NCI-H1417 treated with DMSO at 0.1 percent for 48 hours (cell line): ENCODE measurements around the gene VPS26A.

Experiments used
- DNase-seq: peaks from one replicate; lab custom pipeline; 2025; lab: John Stamatoyannopoulos, UW

Gene VPS26A

DNA sequence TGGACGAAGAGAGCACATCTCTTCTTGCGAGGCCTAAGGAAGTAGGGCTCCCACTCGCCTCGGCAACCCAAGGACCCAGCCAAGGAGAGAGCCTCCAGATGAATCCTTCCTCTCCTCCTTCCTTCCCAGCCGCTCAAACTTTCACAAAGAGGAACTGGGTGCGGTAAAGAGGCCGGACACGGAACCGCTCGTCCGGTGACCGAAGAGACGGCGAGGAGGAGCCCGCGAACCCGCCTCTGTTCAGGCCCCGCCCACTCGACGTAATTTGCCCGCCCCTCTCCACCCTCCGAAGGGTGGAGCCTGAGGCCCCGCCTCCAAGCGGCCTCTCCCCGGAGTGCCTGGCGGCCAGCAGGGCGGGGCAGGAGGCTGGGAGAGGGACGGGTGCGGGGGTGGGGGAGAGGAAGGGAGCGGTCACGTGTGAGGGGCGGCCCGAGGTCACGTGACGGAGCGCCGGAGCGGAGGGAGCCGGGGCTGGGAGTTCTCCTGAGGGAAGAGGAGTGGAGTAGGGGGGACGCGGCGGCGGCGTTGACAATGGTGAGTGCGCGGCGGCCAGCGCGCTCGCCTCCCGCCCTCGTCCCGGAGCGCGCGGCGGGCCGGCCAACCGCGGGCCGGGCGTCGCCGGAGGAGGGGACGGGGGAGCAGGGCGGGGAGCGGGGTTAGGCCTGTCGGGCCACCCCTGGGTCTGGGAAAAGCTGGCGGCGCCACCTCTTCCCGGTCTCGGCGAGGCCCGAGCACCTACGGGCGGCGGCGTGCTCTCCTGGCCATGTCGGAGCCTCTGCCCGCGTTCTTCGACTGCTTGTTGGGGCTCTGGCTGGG is at the start of gene VPS26A:
Gene VPS26A, plus strand, starts transcription at position 432 of the 816 bp plus-strand sequence. Its CDS starts 100 bp downstream, at position 532.
- DNase-seq = peak; percentile 32

DNA sequence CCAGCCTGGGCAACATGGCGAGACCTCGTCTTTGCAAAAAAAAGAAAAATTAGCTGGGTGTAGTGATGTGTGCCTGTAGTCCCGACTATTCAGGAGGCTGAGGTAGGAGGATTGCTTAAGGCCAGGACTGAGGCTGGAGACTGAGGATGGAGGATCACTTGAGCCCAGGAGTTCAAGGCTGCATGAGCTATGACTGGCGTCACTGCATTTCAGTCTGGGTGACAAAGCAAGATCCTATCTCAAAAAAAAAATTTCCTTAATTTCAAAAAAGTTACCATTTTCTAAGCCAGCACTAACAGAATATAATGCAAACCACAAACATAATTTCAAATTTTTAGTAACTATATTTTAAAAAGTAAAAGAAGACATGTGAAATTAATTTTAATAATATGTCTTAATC is 49.4 kb upstream of the VPS26A start:
- DNase-seq = no peak

GRCh38 chr10:69075431-69075830 is 48.5 kb upstream of the VPS26A start:
- DNase-seq = no peak

DNA sequence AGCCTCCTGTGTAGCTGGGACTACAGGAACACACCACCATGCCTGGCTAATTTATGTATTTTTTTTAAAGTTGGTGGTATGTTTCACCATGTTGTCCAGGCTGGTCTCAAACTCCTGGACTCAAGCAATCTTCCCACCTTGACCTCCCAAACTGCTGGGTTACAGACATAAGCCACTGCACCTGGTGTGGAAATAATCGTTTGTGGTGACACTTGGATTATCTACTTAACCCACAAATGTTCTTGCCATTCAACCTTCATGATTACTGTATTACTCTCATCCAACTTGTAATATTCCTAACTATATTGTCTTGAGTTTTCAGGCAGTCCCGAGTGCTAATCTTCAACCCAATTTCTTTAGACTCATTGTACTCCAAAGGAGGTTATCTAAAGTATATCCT is 45.7 kb upstream of the VPS26A start:
- DNase-seq = no peak

- DNase-seq = no peak
Measured at GRCh38 chr10:69080226-69080625, 43.8 kb upstream of the VPS26A start.

DNA sequence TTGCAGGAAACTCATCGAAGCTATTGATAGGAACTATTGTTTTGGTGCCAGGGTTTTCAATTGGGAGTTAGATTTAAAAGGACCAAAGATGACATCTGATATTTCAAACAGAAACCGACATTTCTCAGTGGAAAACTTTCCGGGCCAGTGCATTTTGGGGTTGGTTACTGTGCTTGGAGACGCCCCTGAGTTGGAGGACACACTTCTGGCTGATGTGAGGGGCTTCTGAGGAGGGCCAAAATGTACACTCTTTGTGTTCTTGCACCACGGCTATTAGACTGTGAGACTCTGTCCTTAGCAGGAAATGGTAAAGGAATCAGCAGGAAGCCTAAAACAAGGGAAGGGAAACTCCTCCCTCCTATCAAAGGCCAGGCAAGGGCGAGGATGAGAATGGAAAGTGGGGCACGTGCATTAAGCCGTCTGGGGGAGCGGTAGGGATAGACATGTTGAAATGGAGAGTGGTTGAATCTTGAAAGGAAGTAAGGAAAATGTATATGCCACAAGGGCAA is 37.9 kb upstream of the VPS26A start:
- DNase-seq = no peak

DNA sequence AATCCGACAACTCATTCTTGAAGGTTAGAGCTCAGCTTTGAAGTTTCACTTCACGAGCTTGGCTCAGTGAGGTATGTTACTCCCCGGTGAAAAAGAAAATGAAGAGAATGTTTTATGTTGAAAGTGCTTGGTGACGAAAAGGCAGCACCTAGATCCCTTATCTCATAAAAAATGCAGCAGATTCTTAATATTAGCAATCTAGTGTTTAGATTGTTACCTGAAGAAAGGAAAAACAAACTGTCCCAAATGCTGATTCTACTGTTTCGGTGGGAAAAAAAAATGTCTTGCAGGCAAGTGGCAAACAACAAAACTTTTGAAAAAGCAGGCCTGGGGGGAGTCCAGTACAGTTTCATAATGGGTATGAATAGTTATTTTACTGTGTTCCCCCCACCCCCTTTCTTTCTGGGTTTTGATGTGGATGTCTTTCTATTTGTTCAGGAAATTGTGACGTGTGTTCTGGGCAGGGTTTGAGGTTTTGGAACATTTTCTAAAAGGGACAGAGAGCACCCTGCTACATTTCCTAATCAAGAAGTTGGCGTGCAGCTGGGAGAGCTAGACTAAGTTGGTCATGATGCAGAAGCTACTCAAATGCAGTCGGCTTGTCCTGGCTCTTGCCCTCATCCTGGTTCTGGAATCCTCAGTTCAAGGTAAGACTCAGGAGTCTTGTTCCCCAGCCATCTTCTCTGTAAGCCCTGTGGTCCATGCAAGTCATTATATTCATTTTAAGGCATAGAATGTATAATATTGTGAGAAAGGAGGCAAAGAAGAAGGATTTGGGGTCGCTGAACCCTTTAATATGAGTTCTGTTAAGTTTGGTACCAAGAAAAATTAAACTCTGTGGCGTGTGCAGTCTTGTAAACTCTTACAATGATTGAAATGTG is 36.1 kb upstream of the VPS26A start, which contains the start of gene SRGN:
Gene SRGN, plus strand, starts transcription at position 514 of the 881 bp plus-strand sequence. Its CDS starts 55 bp downstream, at position 569.
- DNase-seq = no peak

DNA sequence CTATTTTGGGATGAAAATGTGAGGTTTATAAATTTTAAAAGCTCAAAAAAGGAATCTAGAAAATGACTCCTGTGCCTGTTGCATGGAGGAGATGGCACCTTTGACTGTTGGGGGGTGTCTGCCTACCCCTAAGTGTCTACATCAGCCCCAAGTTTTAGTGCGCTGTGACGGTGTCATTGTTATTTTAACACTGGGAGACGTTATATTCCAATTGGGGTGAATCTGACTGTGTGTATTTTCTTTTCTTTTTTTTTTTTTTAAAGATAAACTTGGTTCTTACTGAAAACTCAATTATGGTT is 35.6 kb upstream of the VPS26A start:
- DNase-seq = no peak

GRCh38 chr10:69088801-69089501 is 35.0 kb upstream of the VPS26A start:
- no peak for DNase-seq

- no peak for DNase-seq
Measured at GRCh38 chr10:69089638-69090599, 34.1 kb upstream of the VPS26A start.

DNA sequence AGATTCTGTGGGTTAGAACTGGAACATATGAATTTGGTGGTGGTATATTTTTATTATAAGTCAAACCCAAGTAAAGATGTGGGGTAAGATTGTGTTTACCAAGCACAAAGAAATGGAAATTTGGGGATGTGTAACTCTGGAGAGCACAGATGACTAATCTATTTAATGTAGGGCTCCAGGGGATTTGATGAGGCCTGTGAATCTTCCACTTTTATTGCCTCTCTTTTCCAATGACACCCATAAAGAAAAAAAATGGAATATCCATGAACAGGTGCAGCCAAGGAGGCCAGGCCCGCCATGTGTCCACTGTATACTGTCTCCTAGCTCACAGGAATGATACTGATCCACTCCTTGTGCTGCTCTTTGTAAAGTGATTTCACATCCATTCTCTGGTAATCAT is 33.3 kb upstream of the VPS26A start:
- no peak for DNase-seq

- DNase-seq = no peak
Measured at GRCh38 chr10:69091143-69091651, 32.8 kb upstream of the VPS26A start.

- DNase-seq = peak; percentile 19
Measured at GRCh38 chr10:69092959-69093850, 30.8 kb upstream of the VPS26A start.

GRCh38 chr10:69093933-69094332 is 30.0 kb upstream of the VPS26A start:
- DNase-seq = no peak

DNA sequence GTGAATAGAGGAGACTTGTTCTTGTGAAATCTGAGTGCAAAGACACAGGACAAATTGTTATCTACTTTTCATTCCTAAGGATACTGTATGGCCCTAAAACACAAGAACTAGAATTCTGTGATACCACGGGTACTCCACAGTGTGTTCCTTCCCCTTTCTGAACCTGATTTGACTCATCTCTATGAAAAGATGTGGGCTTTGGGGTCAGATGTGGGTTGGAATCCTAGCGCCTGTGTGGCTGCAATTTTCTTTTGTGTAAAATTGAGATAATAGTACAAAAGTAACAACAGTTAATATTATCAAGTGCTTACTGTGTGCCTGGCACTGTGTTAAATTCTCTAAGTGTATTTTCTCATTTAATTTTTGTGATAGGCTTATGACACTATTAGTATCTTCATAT is 27.9 kb upstream of the VPS26A start:
- no peak for DNase-seq

- no peak for DNase-seq
Measured at GRCh38 chr10:69097729-69098128, 26.2 kb upstream of the VPS26A start.

GRCh38 chr10:69100136-69100872 is 23.7 kb upstream of the VPS26A start:
- DNase-seq = no peak

DNA sequence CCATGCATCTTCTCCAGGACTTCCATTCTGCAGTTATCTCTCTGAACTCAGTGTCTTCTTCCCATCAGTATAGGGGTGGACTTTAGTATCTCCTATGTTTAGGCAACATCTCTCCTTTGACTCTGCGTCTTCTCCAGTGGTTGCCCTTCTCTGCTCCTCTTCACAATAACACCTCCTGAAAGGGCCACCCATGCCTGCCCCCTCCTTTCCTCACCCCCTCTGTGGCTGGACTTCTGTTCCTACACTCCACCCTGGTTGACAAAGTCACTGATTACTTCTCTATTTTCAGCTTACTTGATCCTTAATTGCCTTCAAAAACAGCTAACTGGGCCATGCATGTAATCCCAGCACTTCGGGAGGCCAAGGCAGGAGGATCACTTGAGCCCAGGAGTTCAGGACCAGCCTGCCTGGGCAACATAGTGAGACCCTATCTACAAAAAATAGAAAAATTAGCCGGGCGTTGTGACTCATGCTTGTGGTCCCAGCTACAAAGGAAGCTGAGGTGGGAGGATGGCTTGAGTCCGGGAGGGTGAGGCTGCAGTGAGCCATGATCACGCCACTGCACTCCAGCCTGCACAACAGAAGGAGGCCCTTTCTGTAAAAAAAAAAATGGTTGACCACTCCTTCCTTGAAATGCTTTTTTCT is 22.4 kb upstream of the VPS26A start:
- DNase-seq = no peak

GRCh38 chr10:69102440-69102839 is 21.5 kb upstream of the VPS26A start:
- no peak for DNase-seq
